H9 (cell line): ENCODE data around the gene PGR. TPM values are rescaled to one million over a fixed set of nuclear protein-coding genes. Genes with fewer than 3 reads are reported as not detected.

Experiments
- DNase-seq: peaks from one replicate; pipeline ENCODE4 v3.0.0-alpha.2; 2017
- H2AFZ ChIP-seq: one replicate; pipeline ENCODE4 v1.6.1; 2013; ENCODE audit warnings: mild to moderate bottlenecking, low read length, control low read depth, moderate library complexity
- H2AK5ac ChIP-seq: 2 replicates; pipeline ENCODE4 v1.6.1; 2013; ENCODE audit warnings: low read length, control low read depth, mixed read lengths; ENCODE audit not compliant: insufficient read length
- H2BK120ac ChIP-seq: one replicate; pipeline ENCODE4 v1.6.1; 2013; ENCODE audit warnings: low read depth, mild to moderate bottlenecking, low read length, control low read depth, inconsistent platforms; ENCODE audit not compliant: poor library complexity, severe bottlenecking
- H2BK12ac ChIP-seq: 2 replicates; pipeline ENCODE4 v1.6.1; 2013; ENCODE audit warnings: low read length, control low read depth, mixed read lengths, low read depth; ENCODE audit not compliant: insufficient read length
- H2BK15ac ChIP-seq: 2 replicates; pipeline ENCODE4 v1.6.1; 2013; ENCODE audit warnings: low read depth, low read length, control low read depth
- H2BK20ac ChIP-seq: one replicate; pipeline ENCODE4 v1.6.1; 2013; ENCODE audit warnings: low read depth, mild to moderate bottlenecking, low read length, control low read depth, inconsistent platforms; ENCODE audit not compliant: poor library complexity, severe bottlenecking
- H2BK5ac ChIP-seq: 2 replicates; pipeline ENCODE4 v1.6.1; 2013; ENCODE audit warnings: low read length, control low read depth, mixed read lengths; ENCODE audit not compliant: insufficient read length
- H3K14ac ChIP-seq: 2 replicates; pipeline ENCODE4 v1.6.1; 2013; ENCODE audit warnings: low read length, control low read depth; ENCODE audit not compliant: insufficient read depth
- H3K18ac ChIP-seq: 2 replicates; pipeline ENCODE4 v1.6.1; 2013; ENCODE audit warnings: low read depth, mild to moderate bottlenecking, mixed read lengths, low read length, control low read depth; ENCODE audit not compliant: insufficient read length
- H3K23ac ChIP-seq: 2 replicates; pipeline ENCODE4 v1.6.1; 2013; ENCODE audit warnings: low read length, control low read depth, mixed read lengths, low read depth; ENCODE audit not compliant: insufficient read length
- H3K23me2 ChIP-seq: 2 replicates; pipeline ENCODE4 v1.6.1; 2013; ENCODE audit warnings: low read depth, mild to moderate bottlenecking, mixed read lengths, low read length, control low read depth; ENCODE audit not compliant: insufficient read length, poor library complexity, severe bottlenecking
- H3K27ac ChIP-seq: 2 replicates; pipeline ENCODE4 v1.5.1; 2013; ENCODE audit warnings: low read length, control low read depth, mixed read lengths, low read depth; ENCODE audit not compliant: insufficient read length
- H3K27me3 ChIP-seq: 2 replicates; pipeline ENCODE4 v1.6.1; 2013; ENCODE audit warnings: low read length, control low read depth, inconsistent platforms; ENCODE audit not compliant: insufficient read depth
- H3K4ac ChIP-seq: 2 replicates; pipeline ENCODE4 v1.6.1; 2013; ENCODE audit warnings: low read depth, mild to moderate bottlenecking, control low read depth, inconsistent platforms, low read length, moderate library complexity
- H3K4me1 ChIP-seq: 2 replicates; pipeline ENCODE4 v1.6.1; 2013; ENCODE audit warnings: low read length, control low read depth, inconsistent platforms; ENCODE audit not compliant: insufficient read depth
- H3K4me2 ChIP-seq: 2 replicates; pipeline ENCODE4 v1.6.1; 2013; ENCODE audit warnings: low read length, control low read depth, mixed read lengths; ENCODE audit not compliant: insufficient read length, insufficient read depth
- H3K56ac ChIP-seq: 2 replicates; pipeline ENCODE4 v1.6.1; 2013; ENCODE audit warnings: low read depth, mild to moderate bottlenecking, mixed read lengths, low read length, control low read depth; ENCODE audit not compliant: insufficient read length
- H3K79me1 ChIP-seq: 2 replicates; pipeline ENCODE4 v1.6.1; 2013; ENCODE audit warnings: low read depth, mild to moderate bottlenecking, moderate library complexity, low read length, control low read depth, inconsistent platforms; ENCODE audit not compliant: insufficient read depth, poor library complexity, severe bottlenecking
- H3K79me2 ChIP-seq: 2 replicates; pipeline ENCODE4 v1.6.1; 2013; ENCODE audit warnings: low read length, control low read depth, inconsistent platforms; ENCODE audit not compliant: insufficient read depth
- H3K9ac ChIP-seq: 2 replicates; pipeline ENCODE4 v1.6.1; 2013; ENCODE audit warnings: low read length, control low read depth, mixed read lengths; ENCODE audit not compliant: insufficient read length; ENCODE audit errors: extremely low read depth
- H3K9me3 ChIP-seq: one replicate; pipeline ENCODE4 v1.6.1; 2013; ENCODE audit warnings: low read depth, low read length, inconsistent platforms; ENCODE audit not compliant: control insufficient read depth
- H3T11ph ChIP-seq: one replicate; pipeline ENCODE4 v1.6.1; 2013; ENCODE audit warnings: mild to moderate bottlenecking, low read length, control low read depth, inconsistent platforms
- H4K20me1 ChIP-seq: one replicate; pipeline ENCODE4 v1.6.1; 2013; ENCODE audit not compliant: control insufficient read depth, insufficient read length, insufficient read depth
- H4K5ac ChIP-seq: 2 replicates; pipeline ENCODE4 v1.6.1; 2013; ENCODE audit warnings: low read depth, mild to moderate bottlenecking, mixed read lengths, low read length, control low read depth; ENCODE audit not compliant: insufficient read length
- H4K8ac ChIP-seq: replicated peaks from 2 replicates; pipeline ENCODE4 v1.6.1; 2013; ENCODE audit warnings: low read length, control low read depth, mixed read lengths, low read depth; ENCODE audit not compliant: insufficient read length
- H4K91ac ChIP-seq: 2 replicates; pipeline ENCODE4 v1.6.1; 2013; ENCODE audit warnings: low read depth, mild to moderate bottlenecking, moderate library complexity, mixed read lengths, low read length, control low read depth; ENCODE audit not compliant: insufficient read length
- H3K27ac Mint-ChIP-seq, 3 experiments: 2 replicates in 2 of 3; 3 replicates in 1 of 3; pipeline ENCODE4 v1.8.0; 2020 to 2021; ENCODE audit warnings: mixed read lengths in 3 of 3, mild to moderate bottlenecking in 1 of 3, moderate library complexity in 1 of 3
- H3K27me3 Mint-ChIP-seq: 2 replicates; pipeline ENCODE4 v1.8.0; 2021; ENCODE audit warnings: low read depth, mild to moderate bottlenecking, moderate library complexity, mixed read lengths
- H3K36me3 Mint-ChIP-seq, 3 experiments: 2 replicates in 2 of 3; 3 replicates in 1 of 3; pipeline ENCODE4 v1.8.0; 2020 to 2021; ENCODE audit warnings: low read depth in 3 of 3, mixed read lengths in 3 of 3; ENCODE audit not compliant: insufficient read depth in 1 of 3
- H3K4me1 Mint-ChIP-seq, 2 experiments: 2 replicates each; pipeline ENCODE4 v1.8.0; 2020; ENCODE audit warnings: mixed read lengths in 2 of 2
- H3K4me3 Mint-ChIP-seq, 2 experiments: 2 replicates in 1 of 2; 3 replicates in 1 of 2; pipeline ENCODE4 v1.8.0; 2020 to 2021; ENCODE audit warnings: mild to moderate bottlenecking in 2 of 2, mixed read lengths in 2 of 2, moderate library complexity in 1 of 2
- H3K9me3 Mint-ChIP-seq, 2 experiments: 2 replicates in 1 of 2; 3 replicates in 1 of 2; pipeline ENCODE4 v1.8.0; 2020; ENCODE audit warnings: mild to moderate bottlenecking in 2 of 2, mixed read lengths in 2 of 2, moderate library complexity in 1 of 2
- WGBS: extraction: QIAGEN DNeasy Blood & Tissue Kit; methylation state at CpG from one replicate; pipeline ENCODE4 v1.1.7; 2013; ENCODE audit warnings: missing lambda C conversion rate, low lambda C conversion rate, mixed read lengths; ENCODE audit not compliant: insufficient read length; ENCODE audit errors: extremely low coverage; 5-methylcytosine and 5-hydroxymethylcytosine counted together
- total RNA-seq: library from RNA; stranded (reverse); gene quantifications from 2 replicates; pipeline ENCODE4 v1.2.1, GENCODE V29; 2021
- TF ChIP-seq, protein P1 (sequence below): fragments of 200-600 bp; sonication (generic); conservative IDR thresholded peaks from 3 replicates; pipeline ENCODE4 v1.8.0; 2021; ENCODE audit warnings: antibody characterized with exemption, mild to moderate bottlenecking

The PGR gene
- total RNA-seq, 1 experiment from 2014 or later: 0.02 TPM

DNA sequence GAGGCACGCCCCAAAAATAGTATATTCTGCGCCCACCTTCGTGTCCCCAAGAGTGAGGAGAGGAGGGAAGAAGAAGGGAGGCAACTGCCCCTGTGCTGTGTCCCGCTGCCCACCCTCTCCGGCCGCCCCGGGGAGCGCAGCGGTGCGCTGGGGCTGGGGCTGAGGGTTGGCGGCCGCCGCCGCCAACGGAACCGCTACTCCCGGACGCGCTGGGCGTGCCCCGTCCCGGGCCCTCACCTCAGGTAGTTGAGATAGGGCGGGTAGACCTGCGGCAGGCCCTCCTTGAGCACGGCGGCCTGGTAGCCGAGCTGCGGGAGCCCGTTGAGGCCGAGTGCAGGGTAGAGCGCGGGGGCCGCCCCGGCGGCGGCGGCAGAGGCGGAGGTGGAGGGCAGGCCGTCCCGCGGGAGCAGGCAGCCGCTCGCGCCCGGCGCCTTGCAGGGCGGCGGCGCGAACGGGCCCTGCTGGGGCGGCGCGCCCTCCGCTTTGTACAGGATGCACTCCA, 2.4 kb downstream of the PGR start:
- H2BK5ac ChIP-seq: no peak overlapping the region
- H3K79me1 ChIP-seq: no peaks in the 10 kb centered on the region
- H3K23ac ChIP-seq: no peak overlapping the region
- no peak overlapping the region for H3K27ac Mint-ChIP-seq
- H3K9ac ChIP-seq: no peak overlapping the region
- no peak overlapping the region for H3K4ac ChIP-seq
- peak overlapping the region; percentile 94 for H3K4me2 ChIP-seq
- no peaks in the 10 kb centered on the region; a peak in 1 of 7 replicates for H3K36me3 Mint-ChIP-seq
- H3K23me2 ChIP-seq: peaks cover 29% of the 10 kb centered on the region
- no peak overlapping the region for H2BK15ac ChIP-seq
- H3T11ph ChIP-seq: no peak overlapping the region
- H3K9me3 Mint-ChIP-seq: no peaks in the 10 kb centered on the region; a peak in 2 of 5 replicates
- H3K56ac ChIP-seq: no peak overlapping the region
- no peak overlapping the region for H3K18ac ChIP-seq
- H3K4me1 ChIP-seq: no peaks in the 10 kb centered on the region
- H3K79me2 ChIP-seq: no peaks in the 10 kb centered on the region
- no peak overlapping the region for H2BK12ac ChIP-seq
- peak; percentile 50 for DNase-seq
- H3K27me3 ChIP-seq: peaks cover 38% of the 10 kb centered on the region; the same call in 1 of the 2 replicates
- H3K27me3 Mint-ChIP-seq: peaks cover 91% of the 10 kb centered on the region
- H3K4me1 Mint-ChIP-seq: peaks cover 9 to 13% of the 10 kb centered on the region in 2 experiments; a peak in 3 of 4 replicates
- H2AK5ac ChIP-seq: no peak overlapping the region
- H2BK20ac ChIP-seq: no peak overlapping the region
- H3K14ac ChIP-seq: no peak overlapping the region; the same call in 1 of the 2 replicates
- no peak overlapping the region for H4K8ac ChIP-seq
- H2AFZ ChIP-seq: peak overlapping the region; percentile 56
- H3K4me3 Mint-ChIP-seq: peak overlapping the region; percentile 64 to 88
- H4K5ac ChIP-seq: no peak overlapping the region
- H3K27ac ChIP-seq: no peak overlapping the region
- H2BK120ac ChIP-seq: no peak overlapping the region
- no peak overlapping the region for H4K91ac ChIP-seq
- no peaks in the 10 kb centered on the region for H3K9me3 ChIP-seq
- WGBS: no CpG with 5 or more reads among the region's 55 CpGs
- TF ChIP-seq, protein P1, sequence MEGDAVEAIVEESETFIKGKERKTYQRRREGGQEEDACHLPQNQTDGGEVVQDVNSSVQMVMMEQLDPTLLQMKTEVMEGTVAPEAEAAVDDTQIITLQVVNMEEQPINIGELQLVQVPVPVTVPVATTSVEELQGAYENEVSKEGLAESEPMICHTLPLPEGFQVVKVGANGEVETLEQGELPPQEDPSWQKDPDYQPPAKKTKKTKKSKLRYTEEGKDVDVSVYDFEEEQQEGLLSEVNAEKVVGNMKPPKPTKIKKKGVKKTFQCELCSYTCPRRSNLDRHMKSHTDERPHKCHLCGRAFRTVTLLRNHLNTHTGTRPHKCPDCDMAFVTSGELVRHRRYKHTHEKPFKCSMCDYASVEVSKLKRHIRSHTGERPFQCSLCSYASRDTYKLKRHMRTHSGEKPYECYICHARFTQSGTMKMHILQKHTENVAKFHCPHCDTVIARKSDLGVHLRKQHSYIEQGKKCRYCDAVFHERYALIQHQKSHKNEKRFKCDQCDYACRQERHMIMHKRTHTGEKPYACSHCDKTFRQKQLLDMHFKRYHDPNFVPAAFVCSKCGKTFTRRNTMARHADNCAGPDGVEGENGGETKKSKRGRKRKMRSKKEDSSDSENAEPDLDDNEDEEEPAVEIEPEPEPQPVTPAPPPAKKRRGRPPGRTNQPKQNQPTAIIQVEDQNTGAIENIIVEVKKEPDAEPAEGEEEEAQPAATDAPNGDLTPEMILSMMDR: no peak
- H4K20me1 ChIP-seq: no peaks in the 10 kb centered on the region
